SK-N-MC (cell line): ENCODE results near the gene PDIK1L.

Experiments used
- DNase-seq: peaks from one replicate; pipeline ENCODE4 v3.0.0-alpha.2; 2011; ENCODE audit warnings: low read depth, low spot score
- H3K27ac ChIP-seq: fragments of 200-600 bp; sonication (generic); 2 replicates; pipeline ENCODE4 v1.5.1; 2016; ENCODE audit warnings: mixed run types
- H3K36me3 ChIP-seq: fragments of 200-600 bp; sonication (generic); 2 replicates; pipeline ENCODE4 v1.6.1; 2017; ENCODE audit warnings: antibody characterized with exemption, low read length, mixed read lengths; ENCODE audit not compliant: insufficient read depth
- H3K4me3 ChIP-seq: fragments of 200-600 bp; sonication (generic); 2 replicates; pipeline ENCODE4 v1.5.1; 2016
- H3K9ac ChIP-seq: fragments of 200-600 bp; sonication (generic); 2 replicates; pipeline ENCODE4 v1.8.0; 2017; ENCODE audit warnings: mixed run types, mixed read lengths; ENCODE audit not compliant: insufficient read length
- H3K9me3 ChIP-seq: fragments of 200-600 bp; sonication (generic); 2 replicates; pipeline ENCODE4 v1.6.1; 2017; ENCODE audit warnings: low read depth, mild to moderate bottlenecking, antibody characterized with exemption, low read length, moderate library complexity, mixed read lengths
- EZH2 ChIP-seq: fragments of 200-600 bp; sonication (generic); IDR thresholded peaks from one replicate; pipeline ENCODE4 v1.6.1; 2017; ENCODE audit warnings: antibody characterized with exemption
- FOXP2 ChIP-seq: optimal IDR thresholded peaks from 2 replicates; pipeline ENCODE3; 2011; ENCODE audit warnings: mild to moderate bottlenecking, moderate library complexity; ENCODE audit not compliant: insufficient read depth; ENCODE audit errors: extremely low read length, control extremely low read depth
- POLR2AphosphoS5 ChIP-seq: IDR thresholded peaks from 2 replicates; pipeline ENCODE4 v1.6.1; 2012; ENCODE audit warnings: mild to moderate bottlenecking, low read depth, low read length, borderline replicate concordance

Gene PDIK1L

DNA sequence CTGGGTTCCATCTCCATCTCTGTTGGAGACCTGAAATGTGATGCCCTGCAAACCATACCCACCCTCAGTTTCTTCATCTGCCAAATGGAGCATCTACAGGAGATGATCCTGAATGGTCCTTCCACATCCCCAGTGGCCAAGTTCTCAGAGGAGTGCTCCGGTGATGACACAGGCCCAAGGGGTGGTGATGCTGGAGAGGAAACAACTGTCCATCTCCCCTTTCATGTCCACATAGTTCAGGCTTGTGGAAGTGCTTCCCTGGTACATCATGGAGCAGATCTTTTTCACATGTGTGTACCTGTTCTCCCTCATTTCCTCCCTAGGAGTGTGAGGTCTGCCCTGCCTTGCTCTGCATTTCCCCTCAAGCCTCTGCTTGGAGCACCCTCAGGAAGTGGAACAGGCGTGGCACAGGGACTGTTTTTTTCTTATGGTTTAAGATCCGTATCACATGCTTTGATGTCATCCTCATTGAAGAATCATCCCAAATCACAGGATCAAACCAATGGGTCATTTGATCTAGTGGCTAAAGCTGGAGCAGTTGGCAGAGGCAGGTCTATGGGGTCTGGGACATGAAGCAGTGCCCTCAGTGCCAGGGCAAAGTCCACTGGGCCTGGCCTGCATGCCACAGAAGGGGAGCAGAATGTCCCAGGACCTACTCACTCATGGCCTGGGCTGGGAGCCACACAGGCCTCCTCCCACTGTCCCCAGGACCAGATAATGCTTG, 36.0 kb upstream of the PDIK1L start:
- H3K4me3 ChIP-seq: no peak overlapping the region
- no peak for DNase-seq
- H3K9ac ChIP-seq: no peak overlapping the region
- no peak overlapping the region for H3K27ac ChIP-seq
- H3K9me3 ChIP-seq: no peaks in the 10 kb centered on the region
- H3K36me3 ChIP-seq: no peaks in the 10 kb centered on the region
- TF ChIP-seq POLR2AphosphoS5: no peak
- no peak for TF ChIP-seq FOXP2
- TF ChIP-seq EZH2: no peak

GRCh38 chr1:26077524-26077923, 34.1 kb upstream of the PDIK1L start:
- H3K4me3 ChIP-seq: no peak overlapping the region
- H3K27ac ChIP-seq: no peak overlapping the region
- DNase-seq: no peak
- H3K36me3 ChIP-seq: no peaks in the 10 kb centered on the region
- no peak overlapping the region for H3K9ac ChIP-seq
- no peak for TF ChIP-seq FOXP2
- TF ChIP-seq EZH2: no peak
- no peak for TF ChIP-seq POLR2AphosphoS5
- no peaks in the 10 kb centered on the region for H3K9me3 ChIP-seq

DNA sequence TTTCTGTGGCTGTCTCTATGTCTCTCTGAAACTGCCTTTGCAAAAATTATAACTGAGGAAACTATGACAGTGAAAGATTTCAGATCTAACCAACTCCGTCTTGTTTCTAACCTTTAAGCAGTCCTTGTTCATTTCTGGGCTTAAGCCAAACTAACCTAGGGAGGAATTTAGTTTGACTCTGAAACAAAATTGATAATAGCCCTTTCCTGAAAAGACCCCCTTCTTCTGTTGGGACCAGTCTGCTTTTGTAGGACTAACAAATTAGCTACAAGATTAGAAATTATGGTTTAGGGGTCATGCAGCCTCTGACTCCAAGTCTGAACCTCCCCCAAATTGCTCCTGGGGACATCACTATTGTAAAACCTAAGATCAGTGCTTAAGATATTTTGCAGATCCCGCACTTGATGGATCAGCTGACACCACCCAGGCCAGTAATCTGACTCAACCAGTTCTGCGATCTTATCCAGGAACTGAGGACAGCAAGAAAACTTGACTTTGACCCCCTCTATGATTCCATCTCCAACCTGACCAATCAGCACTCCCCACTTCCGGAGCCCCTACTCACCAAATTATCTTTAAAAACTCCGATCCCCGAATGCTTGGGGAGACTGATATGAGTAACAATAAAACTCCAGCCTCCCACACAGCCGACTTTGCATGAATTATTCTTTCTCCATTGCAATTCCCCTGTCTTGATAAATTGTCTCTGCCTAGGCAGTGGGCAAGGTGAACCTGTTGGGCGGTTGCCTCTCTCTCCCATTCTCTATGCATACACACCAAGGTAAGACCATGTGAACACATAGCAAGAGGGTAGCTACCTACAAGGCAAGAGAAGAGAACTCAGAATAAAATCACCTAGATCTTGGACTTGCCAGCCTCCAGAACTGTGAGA, 33.1 kb upstream of the PDIK1L start:
- no peak overlapping the region for H3K4me3 ChIP-seq
- DNase-seq: no peak
- H3K36me3 ChIP-seq: no peaks in the 10 kb centered on the region
- no peaks in the 10 kb centered on the region for H3K9me3 ChIP-seq
- TF ChIP-seq FOXP2: no peak
- TF ChIP-seq EZH2: no peak
- TF ChIP-seq POLR2AphosphoS5: no peak
- no peak overlapping the region for H3K9ac ChIP-seq
- no peak overlapping the region for H3K27ac ChIP-seq

DNA sequence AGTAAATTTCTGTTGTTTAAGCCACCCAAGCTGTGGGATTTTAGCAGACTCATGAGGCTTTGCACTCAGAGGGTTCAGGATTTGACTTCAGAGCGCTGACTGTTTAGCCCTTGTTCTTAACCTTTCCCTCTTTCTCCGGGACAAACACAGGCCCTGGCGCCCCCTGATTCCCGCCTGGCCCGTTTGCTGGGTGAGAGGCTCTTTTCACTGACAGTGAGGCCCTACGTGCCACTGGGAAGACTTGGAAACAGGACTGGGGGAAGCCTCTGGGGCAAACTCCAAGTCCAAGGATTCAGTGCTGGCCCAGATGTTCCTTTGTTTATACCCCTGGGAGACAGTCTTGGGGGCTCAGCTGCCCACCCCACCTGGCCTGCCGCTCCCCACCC, 32.5 kb upstream of the PDIK1L start:
- Histone ChIP-seq H3K27ac (no peak overlapping the region), H3K9ac (no peak overlapping the region), H3K36me3 (no peaks in the 10 kb centered on the region), H3K4me3 (no peak overlapping the region), H3K9me3 (no peaks in the 10 kb centered on the region)
- no peak for DNase-seq
- TF ChIP-seq FOXP2: no peak
- no peak for TF ChIP-seq POLR2AphosphoS5
- TF ChIP-seq EZH2: no peak

DNA sequence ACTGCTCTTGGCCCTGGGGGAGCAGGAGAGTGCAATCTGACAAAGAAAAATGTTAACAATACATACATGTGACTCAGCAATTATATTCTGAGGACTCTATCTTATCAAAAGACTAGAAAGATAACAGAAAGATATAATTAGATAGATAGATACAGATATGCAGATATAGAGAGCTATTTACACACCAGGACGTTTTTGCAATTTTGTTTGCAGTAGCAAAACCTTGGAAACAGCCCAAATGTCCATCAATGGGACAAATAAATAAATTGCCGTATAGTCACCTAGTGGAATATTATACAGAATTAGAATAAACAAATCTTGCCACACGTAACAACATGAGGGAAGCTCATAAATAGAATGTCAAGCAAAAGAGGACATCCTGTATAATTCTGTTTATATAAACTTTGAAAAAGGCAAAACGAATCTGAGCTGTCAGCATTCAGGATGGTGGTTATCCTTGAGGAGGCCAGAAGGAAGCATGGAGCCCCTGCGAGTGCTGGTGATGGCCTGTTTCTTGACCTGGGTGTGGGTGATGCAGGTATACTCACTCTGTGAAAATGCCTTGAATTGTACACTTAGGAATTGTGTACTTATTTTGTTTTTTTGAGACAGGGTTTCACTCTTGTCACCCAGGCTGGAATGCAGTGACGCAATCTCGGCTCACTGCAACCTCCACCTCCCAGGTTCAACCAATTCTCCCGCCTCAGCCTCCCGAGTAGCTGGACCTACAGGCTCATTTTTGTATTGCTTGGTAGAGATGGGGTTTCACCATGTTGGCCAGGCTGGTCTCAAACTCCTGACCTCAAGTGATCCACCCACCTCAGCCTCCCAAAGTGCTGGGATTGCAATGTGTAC, 31.4 kb upstream of the PDIK1L start:
- no peak for DNase-seq
- no peaks in the 10 kb centered on the region for H3K36me3 ChIP-seq
- H3K9me3 ChIP-seq: no peaks in the 10 kb centered on the region
- H3K27ac ChIP-seq: no peak overlapping the region
- no peak overlapping the region for H3K9ac ChIP-seq
- no peak for TF ChIP-seq FOXP2
- no peak for TF ChIP-seq EZH2
- no peak for TF ChIP-seq POLR2AphosphoS5
- no peak overlapping the region for H3K4me3 ChIP-seq

GRCh38 chr1:26081267-26082019, 30.2 kb upstream of the PDIK1L start:
- Histone ChIP-seq H3K36me3 (no peaks in the 10 kb centered on the region), H3K9me3 (no peaks in the 10 kb centered on the region), H3K9ac (no peak overlapping the region), H3K4me3 (no peak overlapping the region), H3K27ac (no peak overlapping the region)
- DNase-seq: no peak
- TF ChIP-seq FOXP2: no peak
- TF ChIP-seq POLR2AphosphoS5: no peak
- TF ChIP-seq EZH2: no peak

GRCh38 chr1:26082020-26082350, 29.6 kb upstream of the PDIK1L start:
- H3K9ac ChIP-seq: no peak overlapping the region
- no peaks in the 10 kb centered on the region for H3K36me3 ChIP-seq
- no peak overlapping the region for H3K4me3 ChIP-seq
- no peaks in the 10 kb centered on the region for H3K9me3 ChIP-seq
- TF ChIP-seq EZH2 (no peak), FOXP2 (no peak), POLR2AphosphoS5 (no peak)
- H3K27ac ChIP-seq: no peak overlapping the region
- no peak for DNase-seq
